ENCODE data around the gene FBXO42.
A peak's percentile ranks its signal among the peaks of the same experiment; 100 is the strongest.
"Not testable (repeated sequence)": the region's sequence is repeated elsewhere in the genome, so short reads cannot be mapped to it uniquely, and the experiment has no call there.

FBXO42 gene

DNA sequence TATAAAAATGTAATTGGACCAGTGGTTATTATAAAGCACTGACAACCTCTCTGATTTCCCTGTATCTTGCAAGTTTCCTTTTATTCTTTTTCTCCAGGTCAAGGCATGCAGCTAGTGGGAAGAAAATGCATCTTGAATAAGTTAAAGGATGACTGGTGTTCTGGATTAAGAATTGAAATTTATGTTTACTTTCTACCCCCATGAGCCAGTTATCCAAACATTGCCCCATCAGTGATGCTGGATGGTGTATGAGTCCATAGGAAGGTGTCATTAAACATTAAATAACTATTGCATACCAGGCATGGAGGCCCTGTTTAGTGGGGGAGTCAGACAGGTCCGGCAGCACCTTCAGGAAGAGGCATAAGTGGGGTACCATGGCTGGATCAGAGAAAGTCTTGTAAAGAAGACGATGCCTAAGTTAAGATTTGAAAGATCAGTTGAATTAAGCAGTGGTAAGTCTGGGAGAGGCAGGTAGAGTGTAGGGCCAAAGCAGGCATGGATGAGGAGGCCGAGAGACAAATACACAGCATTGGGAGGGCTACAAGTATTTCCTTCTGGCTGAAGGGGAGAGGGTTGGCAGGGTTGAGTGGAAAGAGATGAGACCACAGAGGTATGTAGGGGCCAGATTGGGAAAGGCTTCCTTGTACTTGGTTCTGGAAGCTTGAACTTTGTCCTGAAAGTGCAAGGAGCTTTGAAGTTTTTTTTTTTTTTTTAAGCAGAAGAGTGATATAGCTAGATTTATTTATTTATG is 20.4 kb upstream of the FBXO42 start:
- no peak for DNase-seq (ENCODE audit: low read depth in 1 of 2, low spot score in 1 of 2)

DNA sequence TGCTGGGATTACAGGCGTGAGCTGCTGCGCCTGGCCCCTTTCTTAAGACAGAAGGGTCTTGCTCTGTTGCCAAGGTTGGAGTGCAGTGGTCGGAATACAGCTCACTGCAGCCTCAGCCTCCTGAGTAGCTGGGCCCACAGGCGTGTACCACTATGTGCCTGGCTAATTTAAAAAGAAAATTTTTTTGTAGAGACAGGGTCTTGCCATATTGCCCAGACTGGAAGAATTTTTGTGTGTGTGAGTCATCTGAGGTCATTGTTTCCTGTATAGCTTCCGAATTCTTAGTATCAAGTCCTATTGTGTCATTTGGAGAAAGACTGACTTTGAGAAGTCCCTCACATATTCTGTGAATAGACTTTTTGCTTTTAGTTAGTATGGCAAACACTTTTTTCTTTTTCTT is 19.4 kb upstream of the FBXO42 start:
- DNase-seq (ENCODE audit: low read depth in 1 of 2, low spot score in 1 of 2) = no peak

- no peak for DNase-seq (ENCODE audit: low read depth in 1 of 2, low spot score in 1 of 2)
These were observed 17.5 kb upstream of the FBXO42 start for GRCh38 chr1:16369821-16370220.

GRCh38 chr1:16367968-16368890 is 15.9 kb upstream of the FBXO42 start:
- DNase-seq (ENCODE audit: low read depth in 1 of 2, low spot score in 1 of 2) = no peak

DNA sequence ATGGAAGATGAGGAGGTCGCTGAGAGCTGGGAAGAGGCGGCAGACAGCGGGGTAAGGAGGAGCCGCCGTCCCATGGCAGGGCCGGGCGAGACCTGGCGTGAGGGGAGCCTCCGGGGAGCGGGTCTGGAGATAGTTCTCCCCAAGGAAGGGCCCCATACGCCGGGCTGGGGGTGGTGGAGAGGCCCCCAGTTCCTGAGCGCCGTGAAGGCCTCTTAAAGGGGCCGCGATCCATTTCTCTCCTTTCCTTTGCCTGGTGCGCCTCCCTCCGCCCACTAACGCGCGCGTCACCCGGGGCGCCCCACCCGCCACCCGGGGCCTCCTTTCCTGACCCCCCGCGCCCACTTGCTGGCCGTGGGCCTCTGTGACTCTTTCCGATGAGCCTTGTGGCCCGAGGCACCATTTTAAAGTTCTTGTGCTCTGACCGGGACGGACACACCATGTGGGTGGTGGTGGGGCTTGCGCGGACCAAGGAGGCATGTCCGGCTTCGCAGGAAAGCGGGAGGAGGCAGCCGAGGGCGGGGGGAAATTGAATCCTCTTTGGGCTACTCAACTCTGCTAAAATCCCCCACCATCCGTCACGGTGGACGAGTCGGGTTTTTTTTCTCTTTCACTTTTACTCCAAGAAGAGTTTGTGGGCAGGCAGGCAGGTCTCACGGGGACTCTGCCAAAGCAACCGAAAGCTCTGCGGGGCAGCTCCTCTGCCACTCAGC is 15.1 kb upstream of the FBXO42 start:
- peak; percentile 71 to 81 for DNase-seq (ENCODE audit: low read depth in 1 of 2, low spot score in 1 of 2)

GRCh38 chr1:16366722-16367257 is 14.5 kb upstream of the FBXO42 start, which contains the start of gene SZRD1:
Gene SZRD1, plus strand, starts transcription at chr1:16367242. Its CDS starts 16 bp downstream, at chr1:16367258.
- peak; percentile 89 to 92 for DNase-seq (ENCODE audit: low read depth in 1 of 2, low spot score in 1 of 2)

DNA sequence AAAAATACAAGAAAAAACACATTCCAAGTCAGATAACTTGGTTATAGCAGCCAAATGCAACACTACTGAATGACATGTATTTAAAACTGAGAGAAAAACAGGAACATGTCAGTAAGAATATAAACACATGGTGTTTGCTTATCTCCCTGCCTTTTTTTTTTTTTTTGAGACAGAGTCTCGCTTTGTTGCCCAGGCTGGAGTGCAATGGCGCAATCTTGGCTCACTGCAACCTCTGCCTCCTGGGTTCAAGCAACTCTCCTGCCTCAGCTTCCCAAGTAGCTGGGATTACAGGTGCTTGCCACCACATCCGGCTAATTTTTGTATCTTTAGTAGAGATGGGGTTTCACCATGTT is 12.8 kb upstream of the FBXO42 start:
- DNase-seq (ENCODE audit: low read depth in 1 of 2, low spot score in 1 of 2) = not testable (repeated sequence)

DNA sequence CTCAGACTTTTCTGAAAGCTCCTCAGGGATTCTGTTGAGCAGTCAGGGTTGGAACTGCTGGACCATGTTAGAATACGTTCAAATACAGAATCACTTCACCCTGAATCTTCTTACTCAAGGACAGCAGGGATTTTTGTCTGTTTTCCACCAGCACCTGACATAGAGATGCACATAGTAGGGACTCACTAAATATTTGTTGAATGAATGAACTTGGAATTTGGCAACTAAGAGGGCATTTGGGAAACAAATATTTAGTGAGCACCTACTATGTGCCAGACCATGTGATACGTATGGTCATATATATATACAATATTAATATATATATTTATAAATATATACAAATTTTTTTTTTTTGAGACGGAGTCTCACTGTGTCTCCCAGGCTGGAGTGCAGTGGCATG is 4.6 kb upstream of the FBXO42 start:
- DNase-seq (ENCODE audit: low read depth in 1 of 2, low spot score in 1 of 2) = no peak

DNA sequence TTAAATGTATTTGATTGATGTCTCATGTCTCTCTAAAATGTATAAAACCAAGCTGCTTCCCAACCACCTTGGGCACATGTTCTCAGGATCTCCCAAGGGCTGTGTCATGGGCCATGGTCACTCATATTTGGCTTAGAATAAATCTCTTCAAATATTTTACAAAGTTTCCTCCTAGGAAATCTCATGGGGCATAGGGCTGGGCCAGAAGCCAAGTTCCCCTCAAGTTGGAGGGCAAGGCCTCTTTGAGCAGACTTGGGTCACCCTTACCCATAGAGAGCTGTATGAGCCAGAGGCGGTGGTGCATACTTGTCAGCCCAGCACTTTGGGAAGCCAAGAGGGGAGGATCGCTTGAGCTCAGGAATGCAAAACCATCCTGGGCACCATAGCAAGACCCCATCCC is 2.3 kb upstream of the FBXO42 start:
- no peak for DNase-seq (ENCODE audit: low read depth in 1 of 2, low spot score in 1 of 2)

DNA sequence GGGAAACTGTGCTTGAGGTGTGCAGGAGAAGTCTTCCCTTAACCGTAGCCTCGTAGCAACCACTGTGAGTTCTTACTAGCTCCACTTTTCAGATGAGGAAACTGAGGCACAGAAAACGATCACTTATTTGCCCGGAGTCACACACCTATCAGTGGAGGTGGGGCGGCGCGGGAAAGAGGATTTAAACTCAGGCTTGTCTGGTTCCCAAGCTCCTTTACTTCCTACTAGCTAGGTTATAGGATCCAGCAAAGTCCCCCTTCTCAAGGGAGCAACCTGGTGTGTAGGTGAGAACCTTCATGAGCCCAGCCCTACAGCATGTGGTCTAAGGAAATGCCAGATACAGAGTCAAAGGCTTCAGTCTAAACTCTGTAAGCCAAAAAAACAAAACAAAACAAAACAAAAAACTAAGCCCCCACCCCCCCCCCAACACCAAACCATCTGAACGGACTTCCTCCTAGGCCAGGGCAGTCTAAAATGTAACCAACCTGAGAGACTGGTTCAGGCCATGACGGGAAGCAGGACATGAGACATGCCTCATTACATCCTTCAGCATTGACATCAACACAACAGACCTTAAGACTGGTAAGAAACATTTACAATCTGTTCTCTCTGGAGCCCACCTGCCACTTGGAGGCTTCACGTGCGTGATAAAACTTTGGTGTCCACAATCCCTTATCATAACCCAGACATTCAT is 709 bp upstream of the FBXO42 start:
- DNase-seq (ENCODE audit: low read depth in 1 of 2, low spot score in 1 of 2) = no peak

GRCh38 chr1:16351456-16351993 is 755 bp downstream of the FBXO42 start:
- DNase-seq (ENCODE audit: low read depth in 1 of 2, low spot score in 1 of 2) = no peak

DNA sequence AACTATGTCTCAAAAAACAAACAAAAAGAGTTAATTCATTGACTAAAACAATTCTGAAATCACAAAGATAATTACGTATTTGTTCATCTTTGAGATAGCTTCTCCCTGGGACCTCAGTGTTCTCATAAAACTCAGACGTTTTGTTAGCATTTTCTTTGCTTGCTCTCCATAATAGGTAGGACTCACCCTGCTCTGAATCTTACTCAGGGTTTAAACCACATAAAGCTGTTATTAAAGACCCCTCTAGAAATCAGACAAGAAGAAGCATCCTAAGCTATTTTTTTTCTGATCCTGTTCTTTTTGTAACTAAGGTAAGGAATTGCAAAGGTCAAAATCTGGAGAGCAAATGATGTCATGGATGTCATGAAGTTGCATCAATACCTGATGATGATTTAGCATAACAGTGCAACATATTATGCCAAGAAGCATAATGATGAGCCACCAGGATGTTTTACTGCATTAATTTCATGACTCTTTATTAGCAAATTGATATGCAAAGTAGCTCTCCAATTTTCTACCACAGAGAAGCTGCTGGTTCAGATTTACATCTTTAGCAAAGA is 2.4 kb downstream of the FBXO42 start:
- no peak for DNase-seq (ENCODE audit: low read depth in 1 of 2, low spot score in 1 of 2)

- no peak for DNase-seq (ENCODE audit: low read depth in 1 of 2, low spot score in 1 of 2)
These were observed 3.7 kb downstream of the FBXO42 start for GRCh38 chr1:16348414-16349182.

DNA sequence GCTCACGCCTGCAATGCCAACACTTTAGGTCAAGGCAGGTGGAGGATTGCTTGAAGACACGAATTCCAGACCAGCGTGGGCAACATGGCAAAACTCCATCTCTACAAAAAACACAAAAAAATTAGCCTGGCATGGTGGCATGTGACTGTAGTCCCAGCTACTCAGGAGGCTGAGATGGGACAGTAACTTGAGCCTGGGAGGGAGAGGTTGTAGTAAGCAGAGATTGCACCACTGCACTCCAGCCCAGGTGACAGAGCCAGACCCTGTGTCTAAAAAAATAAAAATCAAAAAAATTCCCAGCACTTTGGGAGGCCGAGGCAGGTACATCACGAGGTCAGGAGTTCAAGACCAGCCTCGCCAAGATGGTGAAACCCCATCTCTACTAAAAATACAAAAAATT is 9.0 kb downstream of the FBXO42 start:
- DNase-seq (ENCODE audit: low read depth in 1 of 2, low spot score in 1 of 2) = not testable (repeated sequence)

DNA sequence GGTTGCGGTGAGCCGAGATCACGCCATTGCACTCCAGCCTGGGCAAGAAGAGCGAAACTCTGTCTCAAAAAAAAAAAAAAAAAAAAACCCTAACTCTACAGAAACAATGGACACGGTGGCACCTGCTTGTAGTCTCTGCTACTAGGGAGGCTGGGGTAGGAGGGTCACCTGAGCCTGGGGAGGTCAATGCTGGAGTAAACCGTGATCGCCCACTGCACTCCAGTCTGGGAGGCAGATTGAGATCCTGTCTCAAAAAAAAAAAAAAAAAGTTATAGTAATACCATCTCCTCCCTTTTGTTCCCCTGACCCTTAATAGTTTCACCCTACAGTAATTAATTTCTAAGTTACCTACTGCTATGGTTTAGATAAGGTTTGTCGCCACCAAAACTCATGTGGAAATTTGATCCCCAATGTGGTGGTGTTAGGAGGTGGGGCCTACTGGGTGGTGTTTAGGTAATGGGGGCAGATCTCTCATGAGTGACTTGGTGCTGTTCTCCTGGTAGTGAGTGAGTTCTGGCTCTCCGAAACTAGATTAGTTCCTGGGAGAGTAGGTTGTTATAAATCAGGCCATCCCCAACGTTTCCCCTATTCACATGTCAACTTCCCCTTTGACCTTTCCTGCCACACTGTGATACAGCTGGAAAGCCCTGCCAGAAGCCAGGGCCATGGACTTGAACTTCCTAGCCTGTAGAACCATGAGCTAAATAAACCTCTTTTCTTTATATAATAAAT is 9.8 kb downstream of the FBXO42 start:
- no peak for DNase-seq (ENCODE audit: low read depth in 1 of 2, low spot score in 1 of 2)

GRCh38 chr1:16340673-16341072 is 11.6 kb downstream of the FBXO42 start:
- DNase-seq (ENCODE audit: low read depth in 1 of 2, low spot score in 1 of 2) = no peak

DNA sequence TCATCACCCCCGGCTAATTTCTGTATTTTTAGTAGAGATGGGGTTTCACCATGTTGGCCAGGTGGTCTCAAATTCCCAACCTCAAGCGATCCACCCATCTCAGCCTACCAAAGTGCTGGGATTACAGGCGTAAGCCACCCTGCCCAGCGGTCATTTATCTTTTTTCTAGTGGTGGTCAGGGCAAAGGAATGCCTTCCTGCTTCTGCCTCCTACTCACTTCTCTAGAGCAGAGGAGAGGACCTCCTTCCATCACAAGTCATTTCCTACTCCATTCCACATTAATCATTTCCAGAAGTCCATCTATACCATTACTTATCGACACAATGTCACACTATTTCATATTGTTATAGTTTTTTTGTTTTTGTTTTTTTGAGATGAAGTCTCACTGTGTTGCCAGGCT is 13.3 kb downstream of the FBXO42 start:
- DNase-seq (ENCODE audit: low read depth in 1 of 2, low spot score in 1 of 2) = no peak

DNA sequence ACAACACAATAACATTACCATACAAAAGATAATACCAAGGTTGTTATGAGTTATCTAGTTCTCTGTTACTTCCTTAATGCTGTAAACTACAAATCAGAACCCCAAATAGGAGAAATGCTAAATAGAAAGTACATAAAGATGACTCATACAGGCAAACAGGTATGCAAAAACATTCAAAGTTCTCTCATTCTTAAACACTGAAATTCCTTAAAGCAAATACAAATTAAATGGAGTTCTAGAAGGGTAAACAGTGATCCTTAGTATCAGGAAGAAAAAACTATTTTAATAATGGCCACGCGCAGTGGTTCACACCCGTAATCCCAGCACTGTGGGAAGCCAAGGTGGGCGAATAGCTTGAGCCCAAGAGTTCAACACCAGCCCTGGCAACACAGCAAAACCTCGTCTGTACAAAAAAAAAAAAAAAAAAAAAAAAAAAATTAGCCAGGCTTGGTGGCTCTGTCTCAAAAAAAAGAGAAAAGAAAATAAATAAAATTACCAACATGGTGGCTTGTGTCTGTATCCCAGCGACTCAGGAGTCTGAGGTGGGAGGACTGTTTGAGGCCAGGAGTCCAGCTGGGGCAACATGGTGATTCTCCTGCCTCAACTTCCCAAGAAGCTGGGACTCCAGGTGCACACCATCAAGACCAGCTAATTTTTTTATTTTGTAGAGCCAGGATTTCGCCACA is 17.5 kb downstream of the FBXO42 start:
- no peak for DNase-seq (ENCODE audit: low read depth in 1 of 2, low spot score in 1 of 2)
